Loucy (cell line): ENCODE measurements around the gene MRTFB.

Source experiments
- EZH2phosphoT487 ChIP-seq: fragments of 200-600 bp; IDR thresholded peaks from 2 replicates; pipeline ENCODE4 v1.6.1; 2018; ENCODE audit warnings: antibody characterized with exemption, mild to moderate bottlenecking, moderate library complexity, borderline replicate concordance
- TF ChIP-seq, protein P1 (sequence below): fragments of 200-600 bp; sonication (generic); conservative IDR thresholded peaks from 2 replicates; pipeline ENCODE4 v1.5.1; 2014; ENCODE audit warnings: mild to moderate bottlenecking, antibody characterized with exemption, low read length

DNA sequence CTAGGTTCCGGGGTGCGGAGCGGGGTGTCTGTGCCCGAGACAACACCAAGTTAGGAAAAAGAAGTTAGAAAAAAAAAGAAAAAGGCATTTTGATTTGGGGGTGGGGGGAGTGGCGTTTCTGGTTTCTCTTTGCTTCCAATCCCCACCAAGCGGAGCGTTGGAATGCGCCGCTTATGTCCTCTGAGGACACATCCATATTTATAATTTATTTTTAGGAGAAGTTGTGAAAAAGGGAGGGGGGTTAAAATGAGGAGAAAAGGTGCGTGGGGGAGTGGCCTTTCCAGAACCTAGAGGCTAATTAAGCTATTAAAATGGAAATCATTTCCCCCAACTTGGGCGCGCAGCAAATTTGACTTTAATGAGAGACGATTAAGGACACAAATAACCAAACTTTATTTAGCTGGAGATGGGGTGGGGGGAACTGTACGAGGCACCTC lies 232.1 kb downstream of the MRTFB start:
- TF ChIP-seq, protein P1, sequence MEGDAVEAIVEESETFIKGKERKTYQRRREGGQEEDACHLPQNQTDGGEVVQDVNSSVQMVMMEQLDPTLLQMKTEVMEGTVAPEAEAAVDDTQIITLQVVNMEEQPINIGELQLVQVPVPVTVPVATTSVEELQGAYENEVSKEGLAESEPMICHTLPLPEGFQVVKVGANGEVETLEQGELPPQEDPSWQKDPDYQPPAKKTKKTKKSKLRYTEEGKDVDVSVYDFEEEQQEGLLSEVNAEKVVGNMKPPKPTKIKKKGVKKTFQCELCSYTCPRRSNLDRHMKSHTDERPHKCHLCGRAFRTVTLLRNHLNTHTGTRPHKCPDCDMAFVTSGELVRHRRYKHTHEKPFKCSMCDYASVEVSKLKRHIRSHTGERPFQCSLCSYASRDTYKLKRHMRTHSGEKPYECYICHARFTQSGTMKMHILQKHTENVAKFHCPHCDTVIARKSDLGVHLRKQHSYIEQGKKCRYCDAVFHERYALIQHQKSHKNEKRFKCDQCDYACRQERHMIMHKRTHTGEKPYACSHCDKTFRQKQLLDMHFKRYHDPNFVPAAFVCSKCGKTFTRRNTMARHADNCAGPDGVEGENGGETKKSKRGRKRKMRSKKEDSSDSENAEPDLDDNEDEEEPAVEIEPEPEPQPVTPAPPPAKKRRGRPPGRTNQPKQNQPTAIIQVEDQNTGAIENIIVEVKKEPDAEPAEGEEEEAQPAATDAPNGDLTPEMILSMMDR = no peak
- no peak for TF ChIP-seq EZH2phosphoT487
